ENCODE measurements around the gene GXYLT1.

GXYLT1 gene

DNA sequence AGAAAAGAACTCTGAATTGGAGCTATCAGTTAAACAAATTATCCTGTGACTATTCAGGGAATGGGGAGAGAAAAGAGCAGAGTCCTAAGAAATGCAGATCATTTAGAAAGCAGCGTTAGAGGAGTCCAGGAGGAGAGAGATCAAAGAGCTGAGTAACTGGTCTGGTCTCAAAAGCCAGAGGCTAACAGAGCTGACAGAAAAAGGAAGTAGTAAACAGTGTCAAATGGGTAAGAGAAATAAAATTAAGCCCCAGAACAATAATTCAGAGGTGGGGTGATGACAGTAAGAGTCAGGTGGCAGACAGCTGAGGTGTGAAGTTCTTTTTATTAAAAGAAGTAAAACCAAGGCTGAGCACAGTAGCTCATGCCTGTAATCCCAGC lies 19.3 kb downstream of the GXYLT1 start:
- TF ChIP-seq EZH2phosphoT487 (IDR thresholded peaks at IDR 0.05; ENCODE audit: low read depth) = no peak
- TF ChIP-seq, protein P1, sequence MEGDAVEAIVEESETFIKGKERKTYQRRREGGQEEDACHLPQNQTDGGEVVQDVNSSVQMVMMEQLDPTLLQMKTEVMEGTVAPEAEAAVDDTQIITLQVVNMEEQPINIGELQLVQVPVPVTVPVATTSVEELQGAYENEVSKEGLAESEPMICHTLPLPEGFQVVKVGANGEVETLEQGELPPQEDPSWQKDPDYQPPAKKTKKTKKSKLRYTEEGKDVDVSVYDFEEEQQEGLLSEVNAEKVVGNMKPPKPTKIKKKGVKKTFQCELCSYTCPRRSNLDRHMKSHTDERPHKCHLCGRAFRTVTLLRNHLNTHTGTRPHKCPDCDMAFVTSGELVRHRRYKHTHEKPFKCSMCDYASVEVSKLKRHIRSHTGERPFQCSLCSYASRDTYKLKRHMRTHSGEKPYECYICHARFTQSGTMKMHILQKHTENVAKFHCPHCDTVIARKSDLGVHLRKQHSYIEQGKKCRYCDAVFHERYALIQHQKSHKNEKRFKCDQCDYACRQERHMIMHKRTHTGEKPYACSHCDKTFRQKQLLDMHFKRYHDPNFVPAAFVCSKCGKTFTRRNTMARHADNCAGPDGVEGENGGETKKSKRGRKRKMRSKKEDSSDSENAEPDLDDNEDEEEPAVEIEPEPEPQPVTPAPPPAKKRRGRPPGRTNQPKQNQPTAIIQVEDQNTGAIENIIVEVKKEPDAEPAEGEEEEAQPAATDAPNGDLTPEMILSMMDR (IDR thresholded peaks at IDR 0.05; ENCODE audit: low read depth, low read length) = no peak
- Histone ChIP-seq H3K4me3 (ENCODE audit: low read length) (no peak overlapping the region), H3K27me3 (ENCODE audit: low read depth, low read length) (no peaks in the 10 kb centered on the region), H3K36me3 (replicated peaks; ENCODE audit: low read depth, low read length) (no peaks in the 10 kb centered on the region), H3K9me3 (ENCODE audit: insufficient read depth, low read length) (no peaks in the 10 kb centered on the region), H3K4me1 (ENCODE audit: low read length) (peaks cover 14% of the 10 kb centered on the region), H3K79me2 (ENCODE audit: low read length) (peaks cover 13% of the 10 kb centered on the region), H2AFZ (ENCODE audit: low read depth, low read length) (no peak overlapping the region), H3K9ac (ENCODE audit: low read length) (no peak overlapping the region), H3K4me2 (ENCODE audit: low read length) (no peak overlapping the region), H3K27ac (ENCODE audit: low read length) (no peak overlapping the region), H4K20me1 (ENCODE audit: insufficient read depth, low read length) (no peaks in the 10 kb centered on the region)

GRCh38 chr12:42124764-42125387 lies 19.8 kb downstream of the GXYLT1 start:
- no peaks in the 10 kb centered on the region for H4K20me1 ChIP-seq (ENCODE audit: insufficient read depth, low read length)
- peaks cover 14% of the 10 kb centered on the region for H3K4me1 ChIP-seq (ENCODE audit: low read length)
- no peaks in the 10 kb centered on the region for H3K36me3 ChIP-seq (replicated peaks; ENCODE audit: low read depth, low read length)
- TF ChIP-seq, protein P1 (IDR thresholded peaks at IDR 0.05; ENCODE audit: low read depth, low read length) = no peak
- TF ChIP-seq EZH2phosphoT487 (IDR thresholded peaks at IDR 0.05; ENCODE audit: low read depth) = no peak
- peaks cover 8% of the 10 kb centered on the region for H3K79me2 ChIP-seq (ENCODE audit: low read length)
- H3K27me3 ChIP-seq (ENCODE audit: low read depth, low read length) = no peaks in the 10 kb centered on the region
- H3K4me3 ChIP-seq (ENCODE audit: low read length) = no peak overlapping the region
- H3K9ac ChIP-seq (ENCODE audit: low read length) = no peak overlapping the region
- no peak overlapping the region for H3K27ac ChIP-seq (ENCODE audit: low read length)
- no peaks in the 10 kb centered on the region for H3K9me3 ChIP-seq (ENCODE audit: insufficient read depth, low read length)
- no peak overlapping the region for H3K4me2 ChIP-seq (ENCODE audit: low read length)
- H2AFZ ChIP-seq (ENCODE audit: low read depth, low read length) = no peak overlapping the region

DNA sequence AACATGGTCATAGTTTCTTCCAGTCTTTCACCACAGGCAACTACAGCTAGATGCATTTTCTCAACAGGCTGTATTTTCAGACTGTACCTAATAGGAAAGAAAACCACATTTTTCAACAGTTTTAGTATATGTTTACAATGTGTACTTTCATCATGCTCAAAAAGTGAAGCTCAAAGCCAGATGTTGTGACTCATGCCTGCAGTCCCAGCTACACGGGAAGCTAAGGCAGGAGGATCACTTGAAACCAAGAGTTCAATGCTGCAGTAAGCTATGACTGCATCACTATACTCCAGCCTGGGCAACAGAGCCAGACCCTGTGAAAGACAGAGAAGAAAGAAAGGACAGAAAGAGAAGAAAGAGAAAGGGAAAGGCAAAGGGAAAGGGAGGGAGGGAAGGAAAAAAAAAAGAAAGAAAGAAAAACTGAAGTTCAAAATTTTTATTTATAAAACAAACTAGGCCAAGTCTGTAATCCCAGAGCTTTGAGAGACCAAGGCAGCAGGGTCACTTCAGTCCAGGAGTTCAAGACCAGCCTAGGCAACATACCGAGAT lies 25.5 kb downstream of the GXYLT1 start:
- Histone ChIP-seq H3K4me3 (ENCODE audit: low read length) (no peak overlapping the region), H3K4me2 (ENCODE audit: low read length) (no peak overlapping the region), H3K79me2 (ENCODE audit: low read length) (no peaks in the 10 kb centered on the region), H3K27ac (ENCODE audit: low read length) (no peak overlapping the region), H4K20me1 (ENCODE audit: insufficient read depth, low read length) (no peaks in the 10 kb centered on the region), H3K4me1 (ENCODE audit: low read length) (no peaks in the 10 kb centered on the region), H3K9ac (ENCODE audit: low read length) (no peak overlapping the region), H3K27me3 (ENCODE audit: low read depth, low read length) (no peaks in the 10 kb centered on the region), H3K9me3 (ENCODE audit: insufficient read depth, low read length) (no peaks in the 10 kb centered on the region), H2AFZ (ENCODE audit: low read depth, low read length) (no peak overlapping the region), H3K36me3 (replicated peaks; ENCODE audit: low read depth, low read length) (peaks cover 9% of the 10 kb centered on the region)
- no peak for TF ChIP-seq EZH2phosphoT487 (IDR thresholded peaks at IDR 0.05; ENCODE audit: low read depth)
- TF ChIP-seq, protein P1 (IDR thresholded peaks at IDR 0.05; ENCODE audit: low read depth, low read length) = no peak

DNA sequence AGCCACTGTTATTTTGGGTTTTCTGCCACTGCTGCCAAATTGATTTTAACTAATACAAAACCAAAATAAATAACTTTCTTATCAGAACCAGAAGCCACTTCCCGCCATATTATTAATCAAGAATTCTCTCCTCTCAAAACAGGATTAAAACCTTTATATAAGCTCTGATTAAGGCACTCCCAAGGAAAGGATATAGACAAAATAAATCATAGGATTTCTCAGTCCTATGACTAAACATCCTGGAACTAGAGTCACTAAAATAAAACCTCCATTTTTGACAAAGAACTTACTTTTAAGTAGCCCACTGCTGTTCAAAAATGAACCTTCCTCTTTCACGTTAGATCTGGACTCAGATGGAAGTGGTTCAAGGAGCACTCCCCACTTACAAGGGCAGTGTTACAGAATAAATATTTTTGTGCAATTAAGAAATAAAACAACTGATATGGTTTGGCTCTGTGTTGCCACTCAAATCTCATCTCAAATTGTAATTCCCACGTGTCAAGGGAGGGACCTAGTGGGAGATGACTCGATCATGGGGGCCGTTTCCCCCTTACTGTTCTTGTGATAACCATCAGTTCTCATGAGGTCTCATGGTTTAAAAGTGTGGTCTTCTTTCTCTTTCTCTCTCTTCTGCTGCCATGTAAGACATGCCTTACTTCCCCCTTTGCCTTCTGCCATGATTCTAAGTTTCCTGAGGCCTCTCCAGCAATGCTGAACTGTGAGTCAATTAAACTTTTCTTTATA lies 26.4 kb downstream of the GXYLT1 start:
- H4K20me1 ChIP-seq (ENCODE audit: insufficient read depth, low read length) = no peaks in the 10 kb centered on the region
- no peak overlapping the region for H3K9ac ChIP-seq (ENCODE audit: low read length)
- no peak overlapping the region for H3K4me2 ChIP-seq (ENCODE audit: low read length)
- no peak overlapping the region for H3K27ac ChIP-seq (ENCODE audit: low read length)
- no peaks in the 10 kb centered on the region for H3K9me3 ChIP-seq (ENCODE audit: insufficient read depth, low read length)
- H3K4me3 ChIP-seq (ENCODE audit: low read length) = no peak overlapping the region
- no peaks in the 10 kb centered on the region for H3K4me1 ChIP-seq (ENCODE audit: low read length)
- H3K79me2 ChIP-seq (ENCODE audit: low read length) = no peaks in the 10 kb centered on the region
- H3K36me3 ChIP-seq (replicated peaks; ENCODE audit: low read depth, low read length) = peaks cover 9% of the 10 kb centered on the region
- TF ChIP-seq EZH2phosphoT487 (IDR thresholded peaks at IDR 0.05; ENCODE audit: low read depth) = no peak
- TF ChIP-seq, protein P1 (IDR thresholded peaks at IDR 0.05; ENCODE audit: low read depth, low read length) = no peak
- H2AFZ ChIP-seq (ENCODE audit: low read depth, low read length) = no peak overlapping the region
- H3K27me3 ChIP-seq (ENCODE audit: low read depth, low read length) = no peaks in the 10 kb centered on the region

Measured in OCI-LY3 (cell line).